Left cardiac atrium (tissue), 4 donors: ENCODE results near the gene PEX11B. TPM values are rescaled to one million over a fixed set of nuclear protein-coding genes. Genes with fewer than 3 reads are reported as not detected.

Experiments
- ATAC-seq, 2 donors: fragments of 200-7000 bp; cut with Tn5 transposase; one replicate each; pipeline ENCODE4 v1.9.1; 2020; ENCODE audit warnings: mild to moderate bottlenecking in 2 of 2, moderate library complexity in 2 of 2
- DNase-seq: peaks from one replicate; pipeline ENCODE4 v3.0.0-alpha.2; 2020
- intact Hi-C, 2 donors: fragments of 100-400 bp; cut with DNase I; formaldehyde crosslinking; loops; one replicate each; pipeline versions ENCODE4 v1.14.1 to v1.15.1; 2022 to 2023
- long read RNA-seq: library from polyadenylated mRNA; unstranded; transcript quantifications from one replicate; pipeline ENCODE4 v2.0.0, GENCODE V29; 2021
- total RNA-seq, 2 donors: library from RNA; stranded (reverse); fragmentation: NEBNext Ultra II Directional; extraction: Animal tissue kit (Norgen Biotek cat#: 25700); gene quantifications; one replicate each; pipeline ENCODE4 v1.2.1, GENCODE V29; 2021
- donor health status: DM: no; HTN: yes; CAD: no.
- donor health status: DM: no; HTN: yes; CAD: no; lungs with severe emphysema.
- donor health status: DM: yes; HTN: yes; CAD: no.
- donor health status: Dilated cardiomyopathy.

The PEX11B gene, protein sequence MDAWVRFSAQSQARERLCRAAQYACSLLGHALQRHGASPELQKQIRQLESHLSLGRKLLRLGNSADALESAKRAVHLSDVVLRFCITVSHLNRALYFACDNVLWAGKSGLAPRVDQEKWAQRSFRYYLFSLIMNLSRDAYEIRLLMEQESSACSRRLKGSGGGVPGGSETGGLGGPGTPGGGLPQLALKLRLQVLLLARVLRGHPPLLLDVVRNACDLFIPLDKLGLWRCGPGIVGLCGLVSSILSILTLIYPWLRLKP
- 10 to 100 TPM; 19.0 to 20.3 TPM for total RNA-seq
- long read RNA-seq, transcript PEX11B-201 (4 exons, 1,740 nt), result major isoform, 39 of 43 reads
- long read RNA-seq, partial matches to known transcripts, result 1 of 43 reads
- long read RNA-seq, other reads (novel, unspliced or antisense), result 3 of 43 reads

- ATAC-seq (peak; percentile 95 to 97), DNase-seq (peak; percentile 92)
- intact Hi-C loops, result no loop called here
These were observed at the start of gene PEX11B for GRCh38 chr1:145918144-145918991. Gene PEX11B, minus strand, starts transcription at chr1:145918717. Its CDS starts 29 bp downstream, at chr1:145918688.

DNA sequence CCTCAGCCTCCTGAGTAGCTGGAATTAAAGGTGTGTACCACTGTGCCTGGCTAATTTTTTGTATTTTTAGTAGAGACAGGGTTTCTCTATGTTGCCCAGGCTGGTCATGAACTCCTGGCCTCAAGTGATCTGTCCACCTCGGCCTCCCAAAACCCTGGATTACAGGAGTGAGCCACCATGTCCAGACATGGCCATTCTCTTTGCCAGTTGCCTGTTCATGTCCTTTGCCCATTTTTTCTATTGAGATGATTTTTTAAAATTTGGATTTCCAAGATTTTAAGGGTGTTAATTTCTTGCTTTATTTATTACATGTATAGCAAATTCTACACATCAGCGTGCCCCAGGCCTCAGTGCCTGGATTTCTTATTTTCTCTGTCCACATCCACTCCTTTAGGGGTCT lies 48.8 kb upstream of the PEX11B start:
- intact Hi-C loops, result no loop called here
- DNase-seq, result no peak
- ATAC-seq, result no peak

GRCh38 chr1:145965119-145965744 lies 46.7 kb upstream of the PEX11B start:
- intact Hi-C loops, result no loop called here
- no peak for DNase-seq
- ATAC-seq, result no peak

DNA sequence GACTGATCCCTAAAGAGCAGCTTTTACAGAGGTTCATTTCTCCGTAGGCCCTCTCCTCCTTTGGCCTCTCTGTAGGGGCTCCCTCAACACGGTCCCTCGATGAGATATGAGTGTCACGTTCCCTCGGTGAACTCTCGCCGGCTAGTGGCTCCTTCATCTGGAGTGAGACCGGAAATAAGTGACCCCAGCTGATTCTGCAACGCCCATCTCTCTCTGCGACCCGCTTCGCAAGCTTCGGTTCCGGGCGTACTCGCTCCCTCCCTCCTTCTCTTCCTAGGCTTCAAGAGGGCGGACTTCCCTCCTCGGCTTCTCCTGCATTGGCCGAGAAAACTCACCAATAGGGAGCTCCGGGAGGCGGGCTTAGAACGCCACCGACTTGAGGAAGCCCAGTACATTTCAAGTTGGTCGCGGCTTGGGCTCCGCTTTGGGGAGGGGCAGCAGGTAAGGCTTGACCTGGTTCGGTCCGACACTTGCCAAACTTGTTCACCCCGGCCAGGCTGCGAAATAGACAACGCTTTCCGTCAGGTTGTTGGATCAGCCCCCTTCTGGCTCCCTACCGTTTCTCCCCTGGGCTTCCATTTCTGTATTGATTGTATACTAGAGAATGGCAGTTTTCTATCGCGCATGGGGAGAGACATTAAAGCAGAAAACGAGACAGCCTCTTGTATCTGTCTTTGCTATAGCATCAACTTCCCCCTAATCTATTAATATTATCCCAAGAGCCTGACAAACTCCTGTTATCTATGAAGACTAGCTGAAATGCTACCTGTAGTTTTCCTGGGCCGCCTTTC lies 46.0 kb upstream of the PEX11B start, which contains the start of the genes ANKRD34A and POLR3GL:
Gene ANKRD34A, minus strand, starts transcription at position 248 of the 791 bp plus-strand sequence. CDS start 2,816 bp downstream, outside the sequence.
Gene POLR3GL, plus strand, starts transcription at position 363 of the 791 bp plus-strand sequence. CDS start 10,176 bp downstream, outside the sequence.
- peak; percentile 95 for DNase-seq
- peak; percentile 80 to 87 for ATAC-seq
- intact Hi-C loops, result no loop called here

GRCh38 chr1:145963265-145964019 lies 44.9 kb upstream of the PEX11B start:
- ATAC-seq (no peak), DNase-seq (no peak)
- intact Hi-C loops, result no loop called here

DNA sequence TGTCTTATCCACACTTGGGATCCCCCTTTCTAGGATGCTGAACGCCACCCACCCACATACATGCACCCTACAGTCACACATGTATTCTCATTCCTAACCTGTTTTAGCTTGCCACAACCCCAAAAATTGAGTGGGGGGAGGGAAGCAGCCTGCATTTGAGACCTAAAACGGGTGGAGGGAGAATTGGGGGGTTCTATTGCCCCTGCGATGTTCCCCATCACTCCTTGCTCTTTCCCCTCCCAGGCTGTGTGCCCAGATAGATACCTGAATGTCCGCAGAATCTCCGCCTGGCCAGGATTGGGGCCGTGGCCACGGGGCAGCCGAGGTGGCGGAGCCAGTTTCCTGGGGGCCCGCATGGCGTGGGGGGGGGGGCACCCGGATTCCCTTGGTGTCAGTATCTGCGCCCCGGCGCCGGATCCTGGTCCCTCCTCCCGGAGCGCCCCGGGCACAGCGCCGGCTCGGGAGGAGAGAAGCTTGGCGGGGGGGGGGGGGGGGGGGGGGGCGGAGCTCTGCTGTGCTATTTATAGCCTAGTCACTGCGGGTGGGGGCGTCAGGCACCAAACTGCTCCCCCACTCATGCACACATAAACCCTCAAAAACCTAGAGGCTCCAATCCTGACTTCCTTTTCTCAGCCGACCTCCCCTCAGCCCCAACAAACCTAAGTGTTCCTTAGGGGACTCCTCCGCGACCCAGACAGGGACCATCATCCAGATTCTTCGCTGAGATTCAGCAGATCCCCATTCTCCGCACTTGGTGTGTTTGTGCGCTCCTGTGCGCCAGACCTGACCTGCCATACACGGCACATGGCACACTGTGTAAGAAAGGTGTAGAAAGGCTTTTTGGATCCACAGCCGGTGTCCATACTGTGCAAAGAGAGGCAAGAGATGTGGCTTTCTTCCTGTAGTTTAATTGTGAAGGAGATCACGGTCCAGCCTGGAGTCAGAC lies 43.9 kb upstream of the PEX11B start:
- intact Hi-C loops, result no loop called here
- peak; percentile 60 for DNase-seq
- ATAC-seq, result no peak

DNA sequence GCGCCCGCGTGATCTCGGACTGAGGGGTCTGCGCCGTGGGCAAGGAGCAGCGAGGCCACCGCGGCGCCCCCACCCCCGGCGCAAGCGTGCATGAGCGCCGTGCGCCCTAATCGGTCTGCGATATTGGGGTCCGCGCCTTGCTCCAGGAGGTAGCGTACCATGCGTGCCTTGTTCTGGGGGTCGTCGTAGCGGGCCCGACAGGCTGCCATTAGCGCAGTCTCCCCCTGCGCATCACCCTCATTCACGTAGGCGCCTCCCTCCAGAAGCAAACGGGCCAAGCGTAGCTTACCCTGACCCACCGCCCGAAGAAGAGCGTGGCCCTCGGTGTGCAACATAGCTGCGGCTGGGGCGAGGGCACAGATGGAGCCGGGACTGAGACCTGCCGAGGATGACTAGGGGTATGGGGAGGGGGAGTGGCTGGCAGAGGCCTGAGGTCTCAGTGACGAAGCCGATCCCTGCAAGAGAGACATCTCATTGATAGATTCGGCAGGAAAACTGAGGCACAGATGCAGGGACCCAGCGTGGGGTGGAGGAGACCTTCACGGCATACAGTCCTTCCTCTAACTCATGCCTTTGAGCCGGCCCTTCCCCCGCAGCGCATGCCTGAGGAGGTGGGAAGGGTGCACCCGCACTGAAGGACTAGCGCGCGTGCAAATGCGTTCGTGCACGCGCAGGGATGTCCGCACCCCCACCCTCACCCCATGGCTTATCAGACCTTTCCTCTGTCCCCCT lies 43.1 kb upstream of the PEX11B start:
- DNase-seq (peak; percentile 52), ATAC-seq (no peak)
- intact Hi-C loops, result no loop called here

DNA sequence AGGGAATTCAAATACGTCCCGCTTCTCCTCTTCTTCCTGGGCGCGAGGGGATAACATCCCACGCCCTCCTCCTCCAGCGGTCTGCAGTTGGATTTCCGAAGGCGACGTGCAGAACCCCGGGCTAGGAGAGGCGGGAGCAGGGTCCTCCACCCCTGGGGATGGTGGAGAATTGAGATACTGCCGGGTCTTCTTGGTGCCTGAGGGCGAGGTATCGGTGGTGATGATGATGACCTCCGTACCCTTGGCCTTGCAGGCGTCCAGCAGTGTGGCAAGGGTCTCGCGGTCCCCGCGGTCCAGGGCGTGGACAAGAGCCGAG lies 42.5 kb upstream of the PEX11B start:
- DNase-seq, result no peak
- ATAC-seq, result no peak
- intact Hi-C loops, result no loop called here

GRCh38 chr1:145960468-145961108 lies 42.1 kb upstream of the PEX11B start:
- intact Hi-C loops, result no loop called here
- ATAC-seq, result peak; percentile 45 to 56

GRCh38 chr1:145959957-145960467 lies 41.5 kb upstream of the PEX11B start:
- intact Hi-C loops, result loop anchor here in 1 of 2 donors (5.0 kb wide), 1 partner anchor 68 kb away; no protein-coding TSS in a partner anchor
- no peak for ATAC-seq
- DNase-seq, result no peak

More at GRCh38 chr1:145960468-145961108, 42.1 kb upstream of the PEX11B start:
- peak; percentile 88 for DNase-seq

DNA sequence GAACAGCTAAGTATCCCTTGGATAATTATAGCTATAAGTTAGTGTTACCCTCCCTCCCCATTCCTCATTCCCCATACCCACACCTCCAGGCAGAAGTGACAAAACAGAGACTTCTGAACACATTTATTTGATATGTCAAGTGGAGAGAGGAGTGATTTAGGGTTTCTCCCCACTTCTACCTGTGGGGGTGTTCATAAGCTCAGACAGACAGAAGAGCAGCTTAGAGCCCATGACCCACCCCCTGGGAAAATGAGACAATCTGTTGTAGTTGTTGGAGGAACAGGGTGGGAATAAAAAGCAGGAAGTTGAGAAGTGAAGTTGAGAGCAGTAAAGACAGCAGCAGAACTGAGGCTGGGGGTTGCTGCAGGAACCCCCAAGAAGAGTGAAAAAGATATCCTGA lies 40.8 kb upstream of the PEX11B start:
- no peak for ATAC-seq
- intact Hi-C loops, result loop anchor here in 1 of 2 donors (5.0 kb wide), 1 partner anchor 67 kb away; no protein-coding TSS in a partner anchor

GRCh38 chr1:145958734-145959133 lies 40.2 kb upstream of the PEX11B start:
- no peak for DNase-seq
- intact Hi-C loops, result loop anchor here in 1 of 2 donors (5.0 kb wide), 1 partner anchor 66 kb away; no protein-coding TSS in a partner anchor
- no peak for ATAC-seq

More for the DNA sequence above, 40.8 kb upstream of the PEX11B start:
- no peak for DNase-seq

DNA sequence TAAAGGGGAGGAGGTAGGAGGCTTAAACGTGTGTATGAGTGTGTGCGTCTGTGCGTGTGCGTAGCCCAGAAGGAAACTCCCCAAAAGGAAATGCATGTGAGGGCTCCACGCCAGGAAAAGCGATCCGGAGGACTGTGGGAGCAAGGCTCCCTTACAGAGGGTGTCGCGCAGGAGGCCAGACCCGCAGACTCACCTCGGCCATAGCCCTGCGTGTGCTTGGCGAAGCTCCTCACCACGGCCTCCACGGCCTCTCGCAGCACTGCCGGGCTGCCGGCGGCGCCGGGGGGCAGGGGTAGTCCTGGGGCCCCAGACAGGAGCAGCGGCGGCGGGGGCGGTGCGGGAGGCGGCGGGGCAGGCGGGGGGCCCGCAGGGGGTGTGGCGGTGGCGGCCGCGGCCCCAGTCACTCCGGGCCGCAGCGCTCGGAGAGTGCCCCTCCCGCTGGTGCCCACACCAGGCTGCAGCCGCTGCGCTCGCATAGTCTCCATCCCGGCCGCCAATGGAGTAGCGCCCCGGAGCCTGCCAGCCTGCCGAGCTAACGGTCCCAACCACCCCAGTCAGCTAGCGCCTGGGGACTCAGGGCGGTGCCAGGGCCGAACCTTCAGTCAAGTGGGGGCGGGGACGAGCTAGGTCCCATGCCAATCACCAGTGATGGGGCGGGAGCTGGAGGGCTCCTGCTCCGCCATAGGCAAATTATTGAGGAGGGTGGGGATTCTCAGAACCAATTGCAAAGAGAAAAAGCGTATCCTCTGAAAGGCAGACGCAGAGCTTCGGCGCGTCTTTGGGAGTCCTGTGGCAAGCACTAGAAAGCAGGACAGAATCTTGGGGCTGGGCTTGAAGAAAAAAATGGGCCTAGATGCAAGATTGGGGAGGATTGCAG lies 39.2 kb upstream of the PEX11B start, which contains the start of gene LIX1L:
Gene LIX1L, minus strand, starts transcription at position 575 of the 877 bp plus-strand sequence. Its CDS starts 90 bp downstream, at position 485.
- DNase-seq (peak; percentile 96), ATAC-seq (peak; percentile 87 to 89)
- intact Hi-C loops, result loop anchor here in 1 of 2 donors (5.0 kb wide), 1 partner anchor 65 kb away; no protein-coding TSS in a partner anchor
